ENCODE data around the gene CADPS.

CADPS gene

DNA sequence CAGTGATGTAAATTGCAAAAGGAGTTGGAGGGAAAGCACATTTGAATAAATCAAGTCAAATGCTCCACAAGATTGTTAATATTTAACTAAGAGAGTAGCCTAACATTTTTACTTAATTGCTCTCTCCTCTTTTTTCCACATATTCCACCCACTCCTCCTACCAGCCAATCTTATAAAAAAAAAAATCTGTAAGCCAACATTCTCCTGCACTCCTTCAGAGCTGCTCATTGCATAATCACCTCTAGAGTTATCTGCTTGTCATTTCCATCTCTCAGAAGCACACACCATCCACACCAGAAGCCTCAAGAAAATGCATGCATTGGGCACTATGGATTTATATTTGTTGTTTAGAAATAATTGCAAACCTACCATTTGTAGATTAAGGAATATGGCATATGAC is 64.1 kb downstream of the CADPS start:
- no peak for DNase-seq (ENCODE audit: low read depth)

DNA sequence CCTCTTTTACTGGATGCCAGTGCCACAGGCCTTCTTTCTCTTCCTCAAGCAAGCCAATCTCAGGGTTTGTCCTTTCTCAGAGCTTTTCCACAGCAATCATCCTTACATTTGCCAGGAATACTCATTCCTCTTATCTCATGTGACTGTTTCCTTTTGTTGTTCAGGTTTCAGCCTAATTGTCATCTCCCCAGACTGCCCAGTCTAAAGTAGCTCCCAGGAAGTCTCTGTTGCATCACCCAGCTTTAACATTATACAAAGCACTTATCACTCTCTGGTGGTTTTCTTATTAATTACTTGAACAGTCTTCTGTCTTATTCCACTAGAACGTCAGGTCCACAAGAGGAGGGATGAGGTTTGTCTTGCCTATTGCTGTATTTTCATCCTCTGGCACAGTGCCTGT is 65.8 kb downstream of the CADPS start:
- no peak for DNase-seq (ENCODE audit: low read depth)

GRCh38 chr3:62805580-62806277 is 69.5 kb downstream of the CADPS start:
- no peak for DNase-seq (ENCODE audit: low read depth)

- no peak for DNase-seq (ENCODE audit: low read depth)
These were observed 70.1 kb downstream of the CADPS start for GRCh38 chr3:62805106-62805505.

DNA sequence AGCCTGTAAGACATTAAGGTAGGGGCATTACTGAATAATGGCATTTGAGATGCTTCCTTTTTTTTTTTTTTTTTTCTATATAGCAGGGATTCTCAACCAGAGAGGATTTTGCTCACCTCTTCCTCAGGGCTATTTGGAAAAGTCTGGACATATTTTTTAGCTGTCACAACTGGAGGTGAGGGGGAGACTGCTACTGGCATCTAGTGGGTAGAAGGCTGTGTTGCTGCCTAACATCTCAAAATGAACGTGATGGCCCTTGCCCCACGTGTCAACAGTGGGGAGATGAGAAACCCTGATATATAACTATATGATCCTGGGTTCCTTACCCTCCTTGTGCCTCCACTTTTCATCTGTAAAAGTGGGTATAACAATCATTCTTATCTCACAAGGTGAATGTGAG is 71.9 kb downstream of the CADPS start:
- DNase-seq (ENCODE audit: low read depth) = no peak

DNA sequence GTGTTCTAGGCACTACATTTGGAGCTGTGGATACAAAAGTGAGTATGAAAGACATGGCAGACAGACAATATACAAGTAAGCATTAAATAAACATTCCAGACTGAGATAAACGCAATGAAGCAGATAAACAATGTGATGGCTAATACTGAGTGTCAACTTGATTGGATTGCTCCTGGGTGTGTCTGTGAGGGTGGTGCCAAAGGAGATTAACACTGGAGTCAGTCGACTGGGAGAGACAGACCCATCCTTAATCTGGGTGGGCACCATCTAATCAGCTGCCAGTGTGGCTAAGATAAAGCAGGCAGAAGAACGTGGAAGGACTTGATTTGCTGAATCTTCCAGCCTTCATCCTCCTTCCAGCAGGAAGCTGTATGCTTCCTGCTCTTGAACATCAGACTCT is 77.2 kb downstream of the CADPS start:
- no peak for DNase-seq (ENCODE audit: low read depth)

- DNase-seq (ENCODE audit: low read depth) = no peak
These were observed 78.1 kb downstream of the CADPS start for GRCh38 chr3:62797132-62797531.

DNA sequence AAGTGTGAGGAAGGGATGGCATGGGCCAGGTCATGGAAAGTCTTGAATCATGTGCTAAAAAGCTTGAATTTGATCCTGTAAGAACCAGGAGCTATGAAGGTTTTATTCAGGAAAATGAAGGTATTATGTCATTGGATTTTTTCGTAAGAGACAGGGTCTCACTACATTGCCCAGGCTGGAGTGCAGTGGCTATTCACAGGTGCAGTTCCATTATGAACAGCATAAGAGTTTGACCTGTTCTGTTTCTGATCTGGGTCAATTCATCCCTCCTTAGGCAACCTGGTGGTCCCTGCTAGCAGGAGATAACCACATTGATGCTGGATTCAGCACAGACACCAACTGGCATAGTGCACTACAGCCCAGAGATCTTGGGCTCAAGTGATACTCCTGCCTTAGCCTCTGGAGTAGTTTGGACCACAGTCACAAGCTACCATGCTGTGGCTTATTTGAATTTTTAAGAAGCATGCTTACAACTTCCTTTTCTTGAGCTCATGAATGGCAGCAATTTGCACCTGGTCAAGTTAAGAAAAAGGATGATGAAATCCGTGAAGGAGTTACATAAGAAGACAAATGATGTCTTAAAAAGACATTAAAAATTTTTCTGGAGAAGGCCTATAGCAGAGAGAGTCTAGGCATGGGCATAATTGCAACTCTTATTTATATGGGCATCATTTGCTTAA is 79.1 kb downstream of the CADPS start:
- no peak for DNase-seq (ENCODE audit: low read depth)

DNA sequence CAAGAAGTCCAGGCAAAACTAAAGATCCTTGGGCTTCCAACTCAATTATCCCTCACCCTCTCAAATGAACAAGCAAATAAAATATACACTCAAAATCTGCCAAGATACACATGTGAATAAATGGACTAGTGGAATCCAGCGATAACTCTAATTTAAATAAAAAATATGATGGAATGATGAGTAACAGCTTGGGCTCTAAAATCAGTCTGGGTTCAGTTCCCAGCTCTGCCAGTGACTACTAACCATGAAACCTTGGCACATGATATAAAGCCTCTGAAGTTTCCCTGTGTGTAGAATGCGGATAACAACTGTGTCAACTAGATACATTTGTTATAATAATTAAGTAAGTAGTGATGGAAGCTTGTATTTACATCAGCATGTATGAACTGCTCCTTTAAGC is 81.3 kb downstream of the CADPS start:
- no peak for DNase-seq (ENCODE audit: low read depth)

- no peak for DNase-seq (ENCODE audit: low read depth)
These were observed 89.8 kb downstream of the CADPS start for GRCh38 chr3:62785384-62785783.

DNA sequence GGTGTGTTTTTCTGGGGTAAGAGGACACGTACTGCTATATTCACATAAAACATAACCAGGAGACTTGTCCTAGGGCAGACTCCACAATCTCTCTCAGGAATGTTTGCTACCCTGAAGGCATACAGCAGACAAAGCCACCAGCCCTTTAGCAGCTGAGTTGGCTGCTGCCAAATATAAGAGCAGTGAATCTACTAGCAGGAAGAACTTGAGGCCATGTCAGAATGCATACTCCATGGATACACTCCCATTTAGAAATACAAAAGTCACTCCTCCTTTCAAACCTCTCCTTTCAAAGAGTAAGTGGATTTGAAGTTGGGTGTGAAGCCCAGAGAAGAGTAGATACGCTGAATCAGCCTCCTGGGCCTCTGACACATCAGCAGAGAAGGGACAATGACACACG is 94.1 kb downstream of the CADPS start:
- DNase-seq (ENCODE audit: low read depth) = no peak

- DNase-seq (ENCODE audit: low read depth) = no peak
These were observed 97.5 kb downstream of the CADPS start for GRCh38 chr3:62777674-62778073.

GRCh38 chr3:62777130-62777529 is 98.1 kb downstream of the CADPS start:
- no peak for DNase-seq (ENCODE audit: low read depth)

DNA sequence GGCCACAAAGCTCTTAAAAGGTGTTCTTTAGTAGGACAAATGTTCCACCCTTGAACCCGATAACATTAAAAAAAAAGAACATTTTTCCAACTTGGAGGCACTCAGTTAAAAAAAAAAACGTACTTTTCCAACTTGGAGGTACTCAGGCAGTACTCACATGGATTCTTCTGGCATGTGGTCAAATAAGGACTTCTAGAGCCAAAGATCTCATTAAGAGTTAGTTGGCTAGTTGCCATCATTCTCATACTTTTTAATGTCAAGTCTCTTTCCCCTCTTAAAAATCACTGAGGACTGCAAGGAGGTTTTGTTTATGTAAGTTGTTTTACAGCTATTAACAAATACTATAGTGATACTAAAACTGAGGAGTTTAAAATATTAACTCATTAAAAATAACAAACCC is 101.0 kb downstream of the CADPS start:
- no peak for DNase-seq (ENCODE audit: low read depth)

DNA sequence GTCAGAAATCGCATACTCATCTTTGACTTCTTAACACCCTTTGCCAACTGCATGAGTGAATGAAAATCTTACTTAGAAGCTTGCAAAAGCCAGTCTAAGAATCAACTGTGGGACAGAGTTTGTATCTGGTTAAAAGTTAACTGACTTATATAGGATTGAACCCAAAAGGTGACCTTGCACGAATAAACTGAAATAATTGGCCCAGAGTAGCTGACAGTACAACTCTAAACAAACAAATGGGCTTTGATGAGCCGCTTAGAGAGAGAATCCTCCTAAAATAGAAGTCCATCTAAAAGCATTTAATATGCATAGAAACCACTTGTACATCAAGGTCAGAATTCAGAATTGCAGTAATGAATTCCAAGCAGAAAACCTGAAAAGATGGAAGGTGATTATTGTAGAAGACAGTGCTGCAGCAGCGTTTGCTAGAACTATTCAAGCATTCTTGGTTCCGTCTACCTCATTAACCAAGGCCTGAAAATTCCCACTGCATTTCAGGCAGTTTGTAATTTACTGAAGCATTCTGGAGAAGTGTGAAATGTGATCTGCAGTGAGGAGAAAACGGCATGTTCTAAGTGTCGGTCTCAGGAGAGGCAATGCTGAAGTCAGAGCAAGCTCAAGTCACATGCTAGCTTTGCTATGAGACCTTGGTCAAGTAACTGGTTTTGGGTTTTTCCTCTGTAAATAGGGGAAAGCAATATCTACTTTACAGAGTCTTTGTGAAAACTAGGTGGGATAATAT is 103.7 kb downstream of the CADPS start:
- no peak for DNase-seq (ENCODE audit: low read depth)

GRCh38 chr3:62768896-62769295 is 106.3 kb downstream of the CADPS start:
- no peak for DNase-seq (ENCODE audit: low read depth)

- DNase-seq (ENCODE audit: low read depth) = no peak
These were observed 113.5 kb downstream of the CADPS start for GRCh38 chr3:62761711-62762110.

DNA sequence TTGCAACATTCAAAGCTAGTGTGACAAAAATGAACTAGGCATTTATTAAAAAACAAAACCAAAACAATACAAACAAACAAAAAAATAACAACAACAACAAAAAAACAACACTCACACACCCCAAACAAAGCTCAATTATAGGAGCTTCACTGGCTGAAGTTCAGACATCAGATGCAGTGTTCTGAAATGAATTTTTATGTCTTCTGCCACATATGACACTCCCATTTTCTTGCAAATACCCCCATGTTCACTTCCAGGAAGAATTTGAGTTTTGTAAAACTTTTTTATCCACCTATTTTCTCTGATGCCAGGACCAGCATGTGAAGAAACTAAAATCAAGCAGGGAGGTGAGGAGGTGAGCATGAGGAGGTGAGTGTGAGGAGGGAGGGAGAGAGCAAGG is 113.9 kb downstream of the CADPS start:
- DNase-seq (ENCODE audit: low read depth) = no peak

DNA sequence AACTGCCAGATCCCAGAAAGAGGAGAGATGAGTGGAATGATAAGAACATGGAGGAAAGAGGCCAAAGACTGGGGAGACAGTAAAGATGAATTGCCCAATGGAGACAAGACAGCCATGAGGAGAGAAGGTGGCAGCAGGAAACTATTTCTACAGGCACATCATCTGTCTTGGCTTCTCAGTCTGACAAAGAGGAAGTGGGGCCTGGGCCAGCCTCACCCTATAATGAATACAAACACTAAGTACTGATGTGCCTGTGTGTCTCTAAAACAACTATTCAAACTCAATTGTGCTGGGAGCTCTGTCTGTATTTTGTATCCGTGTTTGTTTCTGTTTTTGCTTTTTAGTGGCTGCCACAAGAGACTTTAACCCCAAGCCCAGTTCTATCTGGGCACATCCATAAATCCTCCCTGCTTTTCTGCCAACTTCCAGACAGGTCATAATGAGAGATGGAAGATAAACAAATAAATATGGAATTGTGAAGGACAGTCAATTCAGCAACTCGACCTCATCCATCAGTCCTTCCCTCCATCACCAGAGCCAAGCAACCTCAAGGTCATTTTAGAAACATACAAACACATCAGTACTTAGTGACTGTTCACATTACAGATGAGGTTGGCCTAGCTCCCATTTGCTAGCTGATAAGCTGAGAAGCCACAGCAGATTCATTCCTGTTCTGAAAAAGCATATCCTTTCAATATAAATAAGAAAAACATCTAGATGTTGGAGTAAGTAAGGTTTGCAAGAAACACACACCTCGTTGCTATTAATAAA is 116.7 kb downstream of the CADPS start:
- DNase-seq (ENCODE audit: low read depth) = no peak

DNA sequence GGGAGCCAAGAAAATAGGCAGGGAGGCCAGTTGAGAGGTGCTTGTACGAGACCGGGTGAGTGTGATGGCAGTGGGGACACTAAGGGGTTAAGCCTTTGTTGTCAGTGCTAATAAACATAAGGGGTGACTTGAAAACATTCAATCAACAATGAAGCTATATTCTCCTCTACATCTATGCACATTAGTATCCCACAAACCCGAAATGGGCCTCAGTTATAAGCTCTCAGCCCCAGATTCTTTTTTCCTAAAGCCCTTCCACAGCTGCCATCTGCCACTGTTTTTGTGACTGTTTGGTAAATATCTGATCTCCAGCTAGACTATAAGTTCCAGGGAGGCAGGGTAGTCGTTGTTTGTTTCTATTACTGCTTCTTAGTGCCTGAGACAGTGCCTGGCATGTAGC is 118.2 kb downstream of the CADPS start:
- no peak for DNase-seq (ENCODE audit: low read depth)

- no peak for DNase-seq (ENCODE audit: low read depth)
These were observed 119.9 kb downstream of the CADPS start for GRCh38 chr3:62755285-62755684.

- no peak for DNase-seq (ENCODE audit: low read depth)
These were observed 125.6 kb downstream of the CADPS start for GRCh38 chr3:62749657-62750056.

DNA sequence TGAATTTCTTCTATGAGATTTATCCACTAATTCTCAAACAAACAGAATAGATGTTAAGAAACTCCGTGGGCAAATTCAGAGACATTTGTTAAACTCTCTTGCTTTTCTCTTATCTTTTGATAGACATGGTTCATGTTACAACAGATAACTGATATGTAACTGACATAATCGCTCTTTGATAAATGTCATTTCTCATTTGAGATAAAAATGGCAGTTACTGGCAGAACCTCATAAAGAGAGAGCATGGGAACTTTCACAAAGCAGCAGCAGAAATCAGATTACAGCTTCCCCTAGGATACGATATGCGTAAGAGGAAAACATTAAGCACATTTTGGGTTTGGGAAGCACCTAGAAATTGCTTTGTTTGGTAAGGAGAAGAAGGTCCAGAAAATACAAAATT is 126.1 kb downstream of the CADPS start:
- DNase-seq (ENCODE audit: low read depth) = no peak

Data from activated T-helper 9 cell treated with anti-CD3 and anti-CD28 coated beads, Interleukin-2, amount 50 U/mL, for 16 hours (primary cell).